A549 (cell line): Measurements from ENCODE around the gene ZNF280B. TPM values are rescaled to one million over a fixed set of nuclear protein-coding genes. Genes with fewer than 3 reads are reported as not detected.

Experiments
- ATAC-seq, 2 experiments: fragments of 200-7000 bp in 1 of 2; fragments of >200 bp in 1 of 2; cut with Nextera tagmentation in 1 of 2; cut with Tn5 transposase in 1 of 2; 3 replicates each; pipeline versions ENCODE4 v1.8.0 to v1.9.1; 2018 to 2020; ENCODE audit warnings: mild to moderate bottlenecking in 1 of 2, moderate library complexity in 1 of 2
- CTCF ChIA-PET: fragments of 300-600 bp; sonication (Branson Sonifier 250); formaldehyde crosslinking; extraction: SDS; loops from one replicate; lab custom pipeline; 2021; ENCODE audit warnings: antibody characterized with exemption, inconsistent platforms; lab: Yijun Ruan, JAX
- POLR2A ChIA-PET: fragments of 350-600 bp; formaldehyde crosslinking; extraction: SDS; loops from one replicate; lab custom pipeline; 2021; ENCODE audit warnings: antibody characterized with exemption, inconsistent platforms; lab: Yijun Ruan, JAX
- DNase-seq, 2 experiments: peaks; one replicate each; pipeline versions ENCODE4 v3.0.0 to v3.0.0-alpha.2; 2011 to 2016; ENCODE audit warnings: low read depth in 1 of 2, low spot score in 1 of 2
- FAIRE-seq: peaks from 2 replicates; lab custom pipeline; 2011; peaks lifted over from hg19 to GRCh38; lab: Jason Lieb, UNC
- H3K27ac ChIP-seq, 2 experiments: fragments of >200 bp; sonication (Bioruptor Twin); formaldehyde crosslinking; 3 replicates each; pipeline ENCODE4 v1.5.1; 2016 to 2017
- H3K4me1 ChIP-seq: fragments of >200 bp; sonication (Bioruptor Twin); formaldehyde crosslinking; 3 replicates; pipeline ENCODE4 v1.6.1; 2016
- H3K4me2 ChIP-seq: fragments of >200 bp; sonication (Bioruptor Twin); formaldehyde crosslinking; 3 replicates; pipeline ENCODE4 v1.6.1; 2016
- H3K4me3 ChIP-seq: fragments of >200 bp; sonication (Bioruptor Twin); formaldehyde crosslinking; 3 replicates; pipeline ENCODE4 v1.5.1; 2016
- H3K9me3 ChIP-seq: fragments of >200 bp; sonication (Bioruptor Twin); formaldehyde crosslinking; 3 replicates; pipeline ENCODE4 v1.6.1; 2016
- CEBPB ChIP-seq, 2 experiments: fragments of >200 bp in 1 of 2; sonication (Bioruptor Twin) in 1 of 2; formaldehyde crosslinking in 1 of 2; IDR thresholded peaks; 2 replicates each; pipeline ENCODE4 v1.6.1; 2012 to 2016
- EP300 ChIP-seq, 2 experiments: fragments of >200 bp; sonication (Bioruptor Twin); formaldehyde crosslinking; IDR thresholded peaks; 2 replicates in 1 of 2; 3 replicates in 1 of 2; pipeline ENCODE4 v1.6.1; 2016 to 2017
- FOSB ChIP-seq: fragments of 250-450 bp; sonication (Bioruptor Pico); IDR thresholded peaks from 2 replicates; pipeline ENCODE4 v1.5.0; 2020; ENCODE audit warnings: mild to moderate bottlenecking, moderate library complexity
- HOXA7 ChIP-seq: fragments of 250-450 bp; sonication (Bioruptor Pico); IDR thresholded peaks from 2 replicates; pipeline ENCODE4 v1.5.0; 2020; ENCODE audit warnings: mild to moderate bottlenecking, moderate library complexity
- HOXB13 ChIP-seq: fragments of 250-450 bp; sonication (Bioruptor Pico); IDR thresholded peaks from 2 replicates; pipeline ENCODE4 v1.5.0; 2020; ENCODE audit warnings: low read depth, mild to moderate bottlenecking, moderate library complexity
- HOXB5 ChIP-seq: fragments of 250-450 bp; sonication (Bioruptor Pico); IDR thresholded peaks from 2 replicates; pipeline ENCODE4 v1.5.0; 2020; ENCODE audit warnings: mild to moderate bottlenecking, moderate library complexity
- KDM1A ChIP-seq: fragments of 200-600 bp; sonication (generic); IDR thresholded peaks from 2 replicates; pipeline ENCODE4 v1.6.1; 2016; ENCODE audit warnings: low read depth, mild to moderate bottlenecking
- MAX ChIP-seq: IDR thresholded peaks from 2 replicates; pipeline ENCODE4 v1.6.1; 2012
- MAZ ChIP-seq: fragments of 150-350 bp; IDR thresholded peaks from 2 replicates; pipeline ENCODE4 v1.6.1; 2014; ENCODE audit warnings: antibody characterized with exemption, low read depth, low read length, borderline replicate concordance
- NFE2L2 ChIP-seq: fragments of 150-350 bp; conservative IDR thresholded peaks from 2 replicates; pipeline ENCODE4 v1.6.1; 2014; ENCODE audit warnings: low read length
- RAD21 ChIP-seq, 2 experiments: fragments of >200 bp in 1 of 2; sonication (Bioruptor Twin) in 1 of 2; formaldehyde crosslinking in 1 of 2; IDR thresholded peaks in 1 of 2; conservative IDR thresholded peaks in 1 of 2; 2 replicates in 1 of 2; 3 replicates in 1 of 2; pipeline ENCODE4 v1.6.1; 2012 to 2018; ENCODE audit warnings: inconsistent platforms in 1 of 2
- RARB ChIP-seq: fragments of 250-450 bp; sonication (Bioruptor Pico); IDR thresholded peaks from 2 replicates; pipeline ENCODE4 v1.8.0; 2021; ENCODE audit warnings: mild to moderate bottlenecking, moderate library complexity
- SREBF2 ChIP-seq: fragments of 450-650 bp; IDR thresholded peaks from 2 replicates; pipeline ENCODE4 v1.6.1; 2014; ENCODE audit warnings: mild to moderate bottlenecking, moderate library complexity
- TP53 ChIP-seq: fragments of 250-450 bp; sonication (Bioruptor Pico); IDR thresholded peaks from 2 replicates; pipeline ENCODE4 v1.5.0; 2021; ENCODE audit warnings: mild to moderate bottlenecking, moderate library complexity
- WGBS: methylation state at CpG from one replicate; pipeline ENCODE4 v1.1.6; 2017; ENCODE audit errors: missing lambda C conversion rate; 5-methylcytosine and 5-hydroxymethylcytosine counted together
- polyA plus RNA-seq, 4 experiments: library from polyadenylated mRNA; depleted of rRNA in 3 of 4; stranded (reverse); fragments of >200 nt; fragmentation: RNase III in 1 of 4; extraction: RNeasy Plus Mini Kit Qiagen cat#74134 plus additional on column Dnase treatment in 1 of 4; gene quantifications; 2 replicates in 3 of 4; 3 replicates in 1 of 4; pipeline ENCODE4 v1.2.3, GENCODE V29; 2011 to 2017
- TF ChIP-seq, protein P1 (sequence below): fragments of >200 bp; sonication (Bioruptor Twin); formaldehyde crosslinking; IDR thresholded peaks from 3 replicates; pipeline ENCODE4 v1.5.1; 2016
- TF ChIP-seq, protein P2 (sequence below): fragments of >200 bp; sonication (Bioruptor Twin); formaldehyde crosslinking; IDR thresholded peaks from 2 replicates; pipeline ENCODE4 v1.6.1; 2016
- TF ChIP-seq, protein P3 (sequence below): fragments of >200 bp; sonication (Bioruptor Twin); formaldehyde crosslinking; IDR thresholded peaks from 3 replicates; pipeline ENCODE4 v1.6.1; 2016
- TF ChIP-seq, protein P4 (sequence below): IDR thresholded peaks from 2 replicates; pipeline ENCODE4 v1.6.1; 2012; ENCODE audit warnings: low read depth, borderline replicate concordance
- TF ChIP-seq, protein P5 (sequence below): fragments of 200-600 bp; sonication (generic); IDR thresholded peaks from 2 replicates; pipeline ENCODE4 v1.6.1; 2016; ENCODE audit warnings: antibody characterized with exemption, mild to moderate bottlenecking, moderate library complexity

The ZNF280B gene
- polyA plus RNA-seq, 2 of the 4 experiments (the other 2 are of a cell fraction): 2.3 to 5.1 TPM

DNA sequence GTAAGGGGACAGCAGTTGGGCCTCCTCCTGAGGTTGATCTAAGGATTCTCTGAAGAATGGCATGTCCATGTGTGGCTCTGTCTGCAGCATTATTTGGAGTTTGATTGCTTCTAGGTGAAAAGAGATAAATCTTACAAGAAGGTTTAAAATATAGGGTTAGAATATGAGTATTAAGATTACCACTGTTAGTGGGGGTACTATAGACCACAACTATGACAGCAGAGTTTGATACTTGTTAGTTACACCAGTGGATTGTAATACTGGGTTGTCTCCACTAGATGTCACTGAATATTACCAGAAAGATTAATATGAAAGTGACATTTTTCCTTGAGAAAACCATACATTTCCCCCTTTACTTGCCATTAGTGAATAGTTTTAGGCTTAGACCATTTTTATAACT is 47.9 kb downstream of the ZNF280B start:
- H3K4me3 ChIP-seq: no peak overlapping the region
- no peak overlapping the region for H3K4me2 ChIP-seq
- peak in 1 of 2 experiments; percentile 11 for DNase-seq
- TF ChIP-seq FOSB (CRISPR knock-in tag): no peak
- TF ChIP-seq CEBPB (IDR thresholded peaks at IDR 0.05): no peak
- no peak for TF ChIP-seq SREBF2
- TF ChIP-seq MAX: no peak
- TF ChIP-seq, protein P1, sequence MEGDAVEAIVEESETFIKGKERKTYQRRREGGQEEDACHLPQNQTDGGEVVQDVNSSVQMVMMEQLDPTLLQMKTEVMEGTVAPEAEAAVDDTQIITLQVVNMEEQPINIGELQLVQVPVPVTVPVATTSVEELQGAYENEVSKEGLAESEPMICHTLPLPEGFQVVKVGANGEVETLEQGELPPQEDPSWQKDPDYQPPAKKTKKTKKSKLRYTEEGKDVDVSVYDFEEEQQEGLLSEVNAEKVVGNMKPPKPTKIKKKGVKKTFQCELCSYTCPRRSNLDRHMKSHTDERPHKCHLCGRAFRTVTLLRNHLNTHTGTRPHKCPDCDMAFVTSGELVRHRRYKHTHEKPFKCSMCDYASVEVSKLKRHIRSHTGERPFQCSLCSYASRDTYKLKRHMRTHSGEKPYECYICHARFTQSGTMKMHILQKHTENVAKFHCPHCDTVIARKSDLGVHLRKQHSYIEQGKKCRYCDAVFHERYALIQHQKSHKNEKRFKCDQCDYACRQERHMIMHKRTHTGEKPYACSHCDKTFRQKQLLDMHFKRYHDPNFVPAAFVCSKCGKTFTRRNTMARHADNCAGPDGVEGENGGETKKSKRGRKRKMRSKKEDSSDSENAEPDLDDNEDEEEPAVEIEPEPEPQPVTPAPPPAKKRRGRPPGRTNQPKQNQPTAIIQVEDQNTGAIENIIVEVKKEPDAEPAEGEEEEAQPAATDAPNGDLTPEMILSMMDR: 0 out of 3 replicates have a peak, but pooled peaks have one; percentile 11
- TF ChIP-seq, protein P2, sequence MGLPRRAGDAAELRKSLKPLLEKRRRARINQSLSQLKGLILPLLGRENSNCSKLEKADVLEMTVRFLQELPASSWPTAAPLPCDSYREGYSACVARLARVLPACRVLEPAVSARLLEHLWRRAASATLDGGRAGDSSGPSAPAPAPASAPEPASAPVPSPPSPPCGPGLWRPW: no peak
- TF ChIP-seq, all 56 proteins: peak for 1
- ChIA-PET CTCF (no interaction called here), POLR2A (no interaction called here)
- FAIRE-seq (no peak), ATAC-seq (no peak)
- Histone ChIP-seq H3K27ac (no peak overlapping the region), H3K4me1 (no peaks in the 10 kb centered on the region), H3K9me3 (peaks cover 13% of the 10 kb centered on the region; the same call in 2 of the 3 replicates)

- FAIRE-seq: no peak
- TF ChIP-seq KDM1A (no peak), HOXB13 (CRISPR knock-in tag) (no peak), TP53 (no peak), RARB (CRISPR knock-in tag) (no peak), SREBF2 (no peak), MAZ (no peak)
- TF ChIP-seq, protein P3, sequence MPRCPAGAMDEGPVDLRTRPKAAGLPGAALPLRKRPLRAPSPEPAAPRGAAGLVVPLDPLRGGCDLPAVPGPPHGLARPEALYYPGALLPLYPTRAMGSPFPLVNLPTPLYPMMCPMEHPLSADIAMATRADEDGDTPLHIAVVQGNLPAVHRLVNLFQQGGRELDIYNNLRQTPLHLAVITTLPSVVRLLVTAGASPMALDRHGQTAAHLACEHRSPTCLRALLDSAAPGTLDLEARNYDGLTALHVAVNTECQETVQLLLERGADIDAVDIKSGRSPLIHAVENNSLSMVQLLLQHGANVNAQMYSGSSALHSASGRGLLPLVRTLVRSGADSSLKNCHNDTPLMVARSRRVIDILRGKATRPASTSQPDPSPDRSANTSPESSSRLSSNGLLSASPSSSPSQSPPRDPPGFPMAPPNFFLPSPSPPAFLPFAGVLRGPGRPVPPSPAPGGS: no peak
- TF ChIP-seq, all 56 proteins: peak for 0
- ATAC-seq: no peak
- Histone ChIP-seq H3K4me2 (no peak overlapping the region), H3K4me1 (no peaks in the 10 kb centered on the region), H3K9me3 (peaks cover 13% of the 10 kb centered on the region; the same call in 2 of the 3 replicates), H3K27ac (no peak overlapping the region), H3K4me3 (no peak overlapping the region)
- ChIA-PET CTCF (interaction anchor here (1.5 to 1.8 kb wide), 2 partner anchors 244 to 497 kb away, joined by 3 read pairs; no protein-coding TSS in a partner anchor), POLR2A (no interaction called here)
- 43% methylated on average over 2 of the region's 2 CpGs for WGBS
- no peak for DNase-seq
Observed at GRCh38 chr22:22460060-22460459, 48.5 kb downstream of the ZNF280B start.

DNA sequence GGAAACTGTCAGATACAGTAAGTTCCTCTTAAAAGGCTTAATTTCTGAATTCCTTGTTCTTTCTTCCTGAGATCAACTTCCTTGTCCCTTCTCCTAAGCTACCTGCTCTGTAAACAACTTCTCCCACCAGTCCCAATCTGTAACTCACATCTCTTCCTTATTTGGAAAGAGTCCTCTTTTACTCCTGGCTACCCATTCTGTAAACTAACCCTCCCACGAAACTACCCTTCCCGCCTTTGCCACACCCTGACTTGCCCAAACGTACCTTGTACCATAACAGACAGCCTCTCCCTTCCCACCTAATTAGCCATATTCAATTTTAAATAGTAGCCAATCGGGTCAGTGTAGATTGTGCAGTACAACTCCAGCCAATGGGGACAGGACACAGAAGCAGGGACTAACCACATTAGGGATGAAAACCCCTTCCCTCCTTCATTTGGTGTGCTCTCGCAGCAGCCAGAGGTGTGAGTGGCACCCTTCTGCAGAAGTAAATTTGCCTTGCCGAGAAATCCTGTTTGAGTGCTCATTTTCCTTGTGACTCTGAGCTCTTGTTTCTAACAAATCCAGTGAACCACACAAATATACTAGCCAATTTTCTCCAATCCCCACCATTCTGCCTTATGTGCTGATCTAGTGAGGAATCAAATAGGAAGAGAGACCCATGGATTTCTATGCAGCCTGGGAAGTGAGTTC is 49.5 kb downstream of the ZNF280B start:
- H3K4me1 ChIP-seq: no peaks in the 10 kb centered on the region
- no peak overlapping the region for H3K27ac ChIP-seq
- H3K4me3 ChIP-seq: no peak overlapping the region
- no peak overlapping the region for H3K4me2 ChIP-seq
- no peak for TF ChIP-seq HOXB5 (CRISPR knock-in tag)
- TF ChIP-seq HOXA7 (CRISPR knock-in tag): no peak
- TF ChIP-seq EP300 (IDR thresholded peaks at IDR 0.05): no peak
- TF ChIP-seq, protein P4, sequence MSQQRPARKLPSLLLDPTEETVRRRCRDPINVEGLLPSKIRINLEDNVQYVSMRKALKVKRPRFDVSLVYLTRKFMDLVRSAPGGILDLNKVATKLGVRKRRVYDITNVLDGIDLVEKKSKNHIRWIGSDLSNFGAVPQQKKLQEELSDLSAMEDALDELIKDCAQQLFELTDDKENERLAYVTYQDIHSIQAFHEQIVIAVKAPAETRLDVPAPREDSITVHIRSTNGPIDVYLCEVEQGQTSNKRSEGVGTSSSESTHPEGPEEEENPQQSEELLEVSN: no peak
- TF ChIP-seq NFE2L2: no peak
- TF ChIP-seq TP53: no peak
- TF ChIP-seq, protein P2: no peak
- no peak for TF ChIP-seq RAD21 (conservative IDR thresholded peaks at IDR 0.05 in 1 of 2, IDR thresholded peaks at IDR 0.05 in 1 of 2)
- TF ChIP-seq KDM1A: no peak
- TF ChIP-seq, protein P5, sequence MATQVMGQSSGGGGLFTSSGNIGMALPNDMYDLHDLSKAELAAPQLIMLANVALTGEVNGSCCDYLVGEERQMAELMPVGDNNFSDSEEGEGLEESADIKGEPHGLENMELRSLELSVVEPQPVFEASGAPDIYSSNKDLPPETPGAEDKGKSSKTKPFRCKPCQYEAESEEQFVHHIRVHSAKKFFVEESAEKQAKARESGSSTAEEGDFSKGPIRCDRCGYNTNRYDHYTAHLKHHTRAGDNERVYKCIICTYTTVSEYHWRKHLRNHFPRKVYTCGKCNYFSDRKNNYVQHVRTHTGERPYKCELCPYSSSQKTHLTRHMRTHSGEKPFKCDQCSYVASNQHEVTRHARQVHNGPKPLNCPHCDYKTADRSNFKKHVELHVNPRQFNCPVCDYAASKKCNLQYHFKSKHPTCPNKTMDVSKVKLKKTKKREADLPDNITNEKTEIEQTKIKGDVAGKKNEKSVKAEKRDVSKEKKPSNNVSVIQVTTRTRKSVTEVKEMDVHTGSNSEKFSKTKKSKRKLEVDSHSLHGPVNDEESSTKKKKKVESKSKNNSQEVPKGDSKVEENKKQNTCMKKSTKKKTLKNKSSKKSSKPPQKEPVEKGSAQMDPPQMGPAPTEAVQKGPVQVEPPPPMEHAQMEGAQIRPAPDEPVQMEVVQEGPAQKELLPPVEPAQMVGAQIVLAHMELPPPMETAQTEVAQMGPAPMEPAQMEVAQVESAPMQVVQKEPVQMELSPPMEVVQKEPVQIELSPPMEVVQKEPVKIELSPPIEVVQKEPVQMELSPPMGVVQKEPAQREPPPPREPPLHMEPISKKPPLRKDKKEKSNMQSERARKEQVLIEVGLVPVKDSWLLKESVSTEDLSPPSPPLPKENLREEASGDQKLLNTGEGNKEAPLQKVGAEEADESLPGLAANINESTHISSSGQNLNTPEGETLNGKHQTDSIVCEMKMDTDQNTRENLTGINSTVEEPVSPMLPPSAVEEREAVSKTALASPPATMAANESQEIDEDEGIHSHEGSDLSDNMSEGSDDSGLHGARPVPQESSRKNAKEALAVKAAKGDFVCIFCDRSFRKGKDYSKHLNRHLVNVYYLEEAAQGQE: no peak
- TF ChIP-seq CEBPB (IDR thresholded peaks at IDR 0.05): no peak
- POLR2A ChIA-PET: no interaction called here
- CTCF ChIA-PET: interaction anchor here (0.8 to 1.8 kb wide), 3 partner anchors 245 to 498 kb away, joined by 3 read pairs; no protein-coding TSS in a partner anchor
- DNase-seq (no peak), FAIRE-seq (no peak), ATAC-seq (no peak)
- WGBS: 16% methylated on average over 6 of the region's 6 CpGs
- H3K9me3 ChIP-seq: peaks cover 13% of the 10 kb centered on the region; the same call in 2 of the 3 replicates
